BJ (cell line): ENCODE measurements around the gene PHYH. TPM values are rescaled to one million over a fixed set of nuclear protein-coding genes. Genes with fewer than 3 reads are reported as not detected.
"Not testable (repeated sequence)": the region's sequence is repeated elsewhere in the genome, so short reads cannot be mapped to it uniquely, and the experiment has no call there.

Experiments used
- CTCF ChIA-PET: fragments of 350-600 bp; formaldehyde crosslinking; extraction: SDS; loops from one replicate; lab custom pipeline; 2021; ENCODE audit warnings: antibody characterized with exemption, inconsistent platforms; lab: Yijun Ruan, JAX
- POLR2A ChIA-PET: fragments of 300-600 bp; sonication (Branson Sonifier 250); formaldehyde crosslinking; extraction: SDS; loops from one replicate; lab custom pipeline; 2021; ENCODE audit warnings: antibody characterized with exemption; lab: Charles Lee
- DNase-seq: peaks from one replicate; pipeline ENCODE4 v3.0.0-alpha.2; 2011; ENCODE audit warnings: low read depth
- H3K27me3 ChIP-seq: 2 replicates; pipeline ENCODE4 v1.6.0; 2011; ENCODE audit warnings: low read length; ENCODE audit not compliant: control insufficient read depth, insufficient read depth
- H3K36me3 ChIP-seq: 2 replicates; pipeline ENCODE4 v1.5.1; 2011; ENCODE audit warnings: low read length; ENCODE audit not compliant: control insufficient read depth, insufficient read depth
- H3K4me3 ChIP-seq: 2 replicates; pipeline ENCODE4 v1.5.1; 2011; ENCODE audit warnings: low read depth, mild to moderate bottlenecking, control low read depth, low read length
- polyA plus RNA-seq: library from polyadenylated mRNA; depleted of rRNA; stranded (reverse); fragments of >200 nt; gene quantifications from 2 replicates; pipeline ENCODE4 v1.2.3, GENCODE V29; 2011
- TF ChIP-seq, protein P1 (sequence below): IDR thresholded peaks from 2 replicates; pipeline ENCODE4 v1.5.1; 2011; ENCODE audit warnings: low read depth, mild to moderate bottlenecking, control low read depth, inconsistent platforms, low read length, moderate library complexity; ENCODE audit not compliant: insufficient read depth

PHYH gene
- polyA plus RNA-seq, 1 experiment: 7.1 TPM

DNA sequence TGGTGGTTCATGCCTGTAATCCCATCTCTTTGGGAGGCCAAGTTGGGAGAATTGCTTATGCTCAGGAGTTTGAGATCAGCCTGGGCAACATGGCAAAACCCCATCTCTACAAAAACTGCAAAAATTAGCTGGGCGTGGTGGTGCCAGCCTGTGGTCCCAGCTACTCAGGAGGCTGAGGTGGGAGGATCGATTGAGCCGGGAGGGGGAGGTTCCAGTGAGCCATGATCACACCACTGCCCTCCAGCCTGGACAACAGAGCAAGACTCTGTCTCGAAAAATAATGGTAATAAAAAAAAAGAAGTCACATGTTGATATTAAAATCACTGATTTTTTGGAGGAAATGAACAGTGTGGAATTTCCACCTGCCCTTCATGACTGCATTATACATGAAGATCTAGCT lies 15.8 kb downstream of the PHYH start:
- TF ChIP-seq, protein P1, sequence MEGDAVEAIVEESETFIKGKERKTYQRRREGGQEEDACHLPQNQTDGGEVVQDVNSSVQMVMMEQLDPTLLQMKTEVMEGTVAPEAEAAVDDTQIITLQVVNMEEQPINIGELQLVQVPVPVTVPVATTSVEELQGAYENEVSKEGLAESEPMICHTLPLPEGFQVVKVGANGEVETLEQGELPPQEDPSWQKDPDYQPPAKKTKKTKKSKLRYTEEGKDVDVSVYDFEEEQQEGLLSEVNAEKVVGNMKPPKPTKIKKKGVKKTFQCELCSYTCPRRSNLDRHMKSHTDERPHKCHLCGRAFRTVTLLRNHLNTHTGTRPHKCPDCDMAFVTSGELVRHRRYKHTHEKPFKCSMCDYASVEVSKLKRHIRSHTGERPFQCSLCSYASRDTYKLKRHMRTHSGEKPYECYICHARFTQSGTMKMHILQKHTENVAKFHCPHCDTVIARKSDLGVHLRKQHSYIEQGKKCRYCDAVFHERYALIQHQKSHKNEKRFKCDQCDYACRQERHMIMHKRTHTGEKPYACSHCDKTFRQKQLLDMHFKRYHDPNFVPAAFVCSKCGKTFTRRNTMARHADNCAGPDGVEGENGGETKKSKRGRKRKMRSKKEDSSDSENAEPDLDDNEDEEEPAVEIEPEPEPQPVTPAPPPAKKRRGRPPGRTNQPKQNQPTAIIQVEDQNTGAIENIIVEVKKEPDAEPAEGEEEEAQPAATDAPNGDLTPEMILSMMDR: no peak
- ChIA-PET POLR2A (no interaction called here), CTCF (no interaction called here)
- Histone ChIP-seq H3K4me3 (no peak overlapping the region), H3K27me3 (no peaks in the 10 kb centered on the region), H3K36me3 (peaks cover 1% of the 10 kb centered on the region; the same call in 1 of the 2 replicates)
- DNase-seq: no peak

DNA sequence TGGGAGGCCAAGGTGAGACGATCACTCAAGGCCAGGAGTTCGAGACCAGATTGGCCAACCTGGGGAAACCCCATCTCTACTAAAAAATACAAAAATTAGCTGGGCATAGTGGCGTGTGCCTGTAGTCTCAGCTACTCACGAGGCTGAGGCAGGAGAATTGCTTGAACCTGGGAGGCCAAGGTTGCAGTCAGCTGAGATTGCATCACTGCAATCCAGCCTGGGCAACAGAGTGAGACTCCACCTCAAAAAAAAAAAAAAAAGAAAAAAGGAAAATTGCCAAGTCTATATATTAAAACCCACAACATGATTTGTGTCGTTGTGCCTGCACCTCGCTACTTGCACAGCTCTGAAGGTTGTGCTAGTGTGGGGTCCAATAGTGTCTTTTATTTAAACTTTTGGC lies 17.5 kb downstream of the PHYH start:
- POLR2A ChIA-PET: interaction anchor here (0.7 kb wide), 1 partner anchor 68 kb away, joined by 12 read pairs; no protein-coding TSS in a partner anchor
- DNase-seq, CTCF ChIA-PET, H3K27me3 ChIP-seq, H3K36me3 ChIP-seq, H3K4me3 ChIP-seq: not testable (repeated sequence)

DNA sequence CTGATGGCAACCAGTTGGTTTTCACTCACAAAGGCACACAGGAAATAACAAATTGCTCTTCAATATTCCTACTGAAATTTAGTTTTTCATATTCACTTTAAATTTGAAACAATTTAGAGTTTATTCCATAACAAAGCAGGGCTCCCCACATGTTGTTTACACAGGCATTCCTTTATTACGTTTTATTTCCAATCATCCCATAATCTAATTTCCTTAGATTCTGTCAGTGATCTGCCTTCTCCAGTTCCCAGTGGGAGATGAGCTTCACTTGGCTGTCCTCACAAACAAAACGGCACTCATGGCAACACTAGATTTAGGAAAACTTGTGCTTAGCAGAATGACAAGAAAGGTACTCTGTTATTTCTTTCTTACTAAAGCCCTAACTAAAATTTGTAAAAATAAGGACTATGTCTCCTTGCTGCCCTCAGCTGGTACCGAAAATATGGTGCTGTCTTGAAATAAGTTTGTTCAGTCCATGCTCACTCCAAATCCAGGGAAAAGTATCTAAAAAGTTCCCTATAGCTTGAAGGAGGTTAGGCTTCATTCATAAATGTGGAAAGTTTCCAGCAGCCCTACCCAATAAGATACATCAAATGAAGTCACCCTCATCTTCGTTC lies 23.0 kb downstream of the PHYH start:
- Histone ChIP-seq H3K4me3 (no peak overlapping the region), H3K36me3 (no peaks in the 10 kb centered on the region), H3K27me3 (no peaks in the 10 kb centered on the region)
- TF ChIP-seq, protein P1: peak; percentile 18; the same call in 1 of the 2 replicates
- no peak for DNase-seq
- ChIA-PET POLR2A (no interaction called here), CTCF (interaction anchor here (1.0 kb wide), 1 partner anchor 10 kb away, joined by 3 read pairs; no protein-coding TSS in a partner anchor)

DNA sequence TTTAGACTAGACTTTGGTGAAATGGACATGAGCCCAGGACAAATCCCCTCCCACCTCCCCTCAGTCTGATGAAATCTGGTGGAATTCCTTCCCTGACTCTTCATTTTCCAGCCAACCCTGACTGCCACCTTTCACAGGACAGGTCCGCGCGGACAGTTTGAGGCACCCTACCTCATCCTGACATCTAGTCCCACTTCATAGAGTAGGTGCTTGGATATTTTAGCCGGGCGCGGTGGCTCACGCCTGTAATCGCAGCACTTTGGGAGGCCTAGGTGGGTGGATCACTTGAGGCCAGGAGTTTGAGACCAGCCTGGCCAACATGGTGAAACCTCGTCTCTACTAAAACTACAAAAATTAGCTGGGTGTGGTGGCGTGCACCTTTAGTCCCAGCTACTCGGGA lies 23.7 kb downstream of the PHYH start:
- POLR2A ChIA-PET, DNase-seq, CTCF ChIA-PET, H3K27me3 ChIP-seq, H3K36me3 ChIP-seq, H3K4me3 ChIP-seq: not testable (repeated sequence)

DNA sequence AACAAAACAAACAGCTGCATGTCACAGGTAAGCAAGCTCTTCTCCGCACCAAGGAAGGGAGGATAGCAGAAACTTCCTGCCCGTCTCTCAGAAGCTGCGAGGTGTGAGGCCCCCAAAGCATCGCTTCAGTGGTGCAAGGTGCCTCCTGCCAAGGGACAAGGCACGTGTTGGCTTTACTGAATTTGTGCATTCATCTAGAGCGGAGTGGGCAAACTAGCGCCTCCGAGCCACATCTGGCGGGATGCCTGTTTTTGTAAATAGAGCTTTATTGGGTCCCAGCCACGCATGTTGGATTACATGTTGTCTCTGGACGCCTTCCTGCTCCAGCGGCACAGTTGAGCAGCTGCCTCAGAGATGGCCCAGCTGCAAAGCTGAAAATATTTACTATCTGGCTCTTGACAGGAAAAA lies 27.7 kb downstream of the PHYH start:
- no peak for DNase-seq
- TF ChIP-seq, protein P1: no peak
- Histone ChIP-seq H3K27me3 (no peaks in the 10 kb centered on the region), H3K4me3 (no peak overlapping the region), H3K36me3 (no peaks in the 10 kb centered on the region)
- ChIA-PET POLR2A (interaction anchor here (0.7 kb wide), 1 partner anchor 28 kb away, joined by 3 read pairs; the partner anchor contains the start of gene PHYH), CTCF (interaction anchor here (1.0 to 1.6 kb wide), 4 partner anchors 20 to 66 kb away, joined by 3 to 6 read pairs (median 3); no protein-coding TSS in a partner anchor)

DNA sequence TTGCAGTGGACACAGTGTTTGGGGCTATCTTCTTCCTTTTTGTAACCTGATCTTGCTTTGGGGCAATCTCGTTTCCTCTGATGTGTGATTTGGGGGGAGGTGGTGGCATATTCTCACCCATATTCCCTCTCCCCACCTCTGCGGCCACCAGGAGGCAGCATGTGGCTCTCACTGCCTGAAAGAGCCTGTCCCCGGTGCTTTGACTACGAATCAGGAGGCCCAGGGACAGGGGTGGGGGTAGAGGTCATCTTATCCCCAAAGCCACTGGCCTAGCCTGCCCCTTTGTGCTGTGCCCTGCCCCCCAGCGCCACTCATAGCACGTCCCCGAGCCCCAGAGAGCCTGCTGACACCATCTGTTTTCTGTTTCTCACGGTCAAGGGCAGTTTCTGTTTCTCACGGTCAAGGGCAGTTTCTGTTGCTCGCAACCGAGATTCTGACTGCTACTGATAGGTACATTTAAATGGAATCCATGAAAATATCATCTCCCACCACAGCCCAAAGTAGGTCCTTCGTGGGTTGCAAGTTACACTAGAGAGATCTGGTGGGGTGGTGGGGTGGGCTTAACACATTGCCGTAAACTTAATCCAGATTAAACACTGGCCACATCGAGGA lies 28.2 kb downstream of the PHYH start:
- CTCF ChIA-PET: interaction anchor here (1.0 to 1.6 kb wide), 4 partner anchors 21 to 65 kb away, joined by 3 to 6 read pairs (median 3); no protein-coding TSS in a partner anchor
- no peak for DNase-seq
- POLR2A ChIA-PET: no interaction called here

More for the DNA sequence above, 28.2 kb downstream of the PHYH start:
- TF ChIP-seq, protein P1: peak; percentile 52
- H3K4me3 ChIP-seq: no peak overlapping the region
- no peaks in the 10 kb centered on the region for H3K27me3 ChIP-seq
- H3K36me3 ChIP-seq: no peaks in the 10 kb centered on the region
